Measurements from ENCODE around the gene APEX1. TPM values are rescaled to one million over a fixed set of nuclear protein-coding genes. Genes with fewer than 3 reads are reported as not detected.

APEX1 gene
- total RNA-seq, 4 donors from 2014 or later: 108 to 172 (median 137) TPM

GRCh38 chr14:20428010-20428365 is 27.0 kb upstream of the APEX1 start:
- TF ChIP-seq, protein P1, sequence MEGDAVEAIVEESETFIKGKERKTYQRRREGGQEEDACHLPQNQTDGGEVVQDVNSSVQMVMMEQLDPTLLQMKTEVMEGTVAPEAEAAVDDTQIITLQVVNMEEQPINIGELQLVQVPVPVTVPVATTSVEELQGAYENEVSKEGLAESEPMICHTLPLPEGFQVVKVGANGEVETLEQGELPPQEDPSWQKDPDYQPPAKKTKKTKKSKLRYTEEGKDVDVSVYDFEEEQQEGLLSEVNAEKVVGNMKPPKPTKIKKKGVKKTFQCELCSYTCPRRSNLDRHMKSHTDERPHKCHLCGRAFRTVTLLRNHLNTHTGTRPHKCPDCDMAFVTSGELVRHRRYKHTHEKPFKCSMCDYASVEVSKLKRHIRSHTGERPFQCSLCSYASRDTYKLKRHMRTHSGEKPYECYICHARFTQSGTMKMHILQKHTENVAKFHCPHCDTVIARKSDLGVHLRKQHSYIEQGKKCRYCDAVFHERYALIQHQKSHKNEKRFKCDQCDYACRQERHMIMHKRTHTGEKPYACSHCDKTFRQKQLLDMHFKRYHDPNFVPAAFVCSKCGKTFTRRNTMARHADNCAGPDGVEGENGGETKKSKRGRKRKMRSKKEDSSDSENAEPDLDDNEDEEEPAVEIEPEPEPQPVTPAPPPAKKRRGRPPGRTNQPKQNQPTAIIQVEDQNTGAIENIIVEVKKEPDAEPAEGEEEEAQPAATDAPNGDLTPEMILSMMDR (IDR thresholded peaks at IDR 0.05; ENCODE audit: low read depth): no peak

DNA sequence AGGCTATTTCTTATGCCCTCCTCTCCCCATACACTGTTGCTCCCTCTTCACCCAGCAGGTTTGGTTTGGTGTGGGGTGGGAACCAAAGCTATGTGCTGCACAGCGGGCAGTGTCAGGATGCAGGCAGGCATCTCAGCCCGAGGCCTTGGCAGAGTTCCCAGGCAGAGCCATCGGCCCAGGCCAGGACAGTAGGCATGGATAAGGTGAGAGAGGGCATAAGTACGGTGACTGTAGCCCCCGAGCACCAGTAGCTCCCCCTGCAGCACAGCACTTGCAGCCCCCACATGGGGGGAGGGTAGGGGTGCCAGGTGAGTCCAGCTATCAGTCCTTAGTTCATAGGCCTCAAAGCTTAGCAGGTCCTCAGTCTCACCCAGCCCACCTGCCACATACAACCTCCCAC is 26.2 kb upstream of the APEX1 start:
- TF ChIP-seq, protein P1 (IDR thresholded peaks at IDR 0.05; ENCODE audit: low read depth): no peak

DNA sequence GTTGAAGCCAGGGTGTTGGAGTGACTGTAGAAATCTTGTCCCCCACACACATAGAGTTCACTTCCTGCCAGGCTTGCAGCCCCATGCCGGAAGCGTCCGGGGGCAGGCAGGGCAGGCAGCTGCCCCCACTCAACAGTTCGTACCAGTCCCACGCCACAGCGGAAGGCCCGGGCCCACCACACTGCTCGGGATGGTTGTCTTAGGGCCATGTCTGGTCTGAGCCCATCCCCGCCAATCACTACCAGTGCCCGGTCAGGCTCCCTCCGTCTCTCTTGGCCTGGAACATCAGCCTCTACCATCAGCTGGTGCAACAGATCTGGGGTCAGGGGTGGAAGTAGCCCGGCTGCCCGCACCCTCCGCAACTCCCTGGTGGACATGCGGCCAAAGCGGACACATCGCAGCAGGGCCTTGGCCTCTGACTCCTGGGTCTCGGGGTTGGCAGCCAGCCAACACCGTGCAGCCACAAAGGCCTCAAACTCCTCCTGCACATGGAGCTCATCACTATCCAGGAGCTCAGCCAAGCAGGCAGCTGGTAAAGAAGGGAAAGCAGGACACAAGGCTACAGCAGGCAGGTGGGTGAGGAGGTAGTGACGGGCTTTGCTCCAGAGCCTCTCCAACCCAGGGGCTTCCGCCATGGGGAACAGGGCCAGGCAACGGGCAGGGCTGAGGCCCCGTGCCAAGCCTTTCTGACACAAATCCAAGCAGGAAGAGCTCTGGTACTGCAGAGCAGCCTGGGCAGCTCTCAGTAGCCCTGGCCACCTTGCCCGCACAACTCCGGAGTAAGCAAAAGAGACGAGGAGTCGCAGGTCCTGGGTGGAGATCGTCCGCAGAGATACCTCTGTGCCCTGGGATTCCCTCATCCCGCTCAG is 25.0 kb upstream of the APEX1 start:
- TF ChIP-seq, protein P1 (IDR thresholded peaks at IDR 0.05; ENCODE audit: low read depth): no peak

DNA sequence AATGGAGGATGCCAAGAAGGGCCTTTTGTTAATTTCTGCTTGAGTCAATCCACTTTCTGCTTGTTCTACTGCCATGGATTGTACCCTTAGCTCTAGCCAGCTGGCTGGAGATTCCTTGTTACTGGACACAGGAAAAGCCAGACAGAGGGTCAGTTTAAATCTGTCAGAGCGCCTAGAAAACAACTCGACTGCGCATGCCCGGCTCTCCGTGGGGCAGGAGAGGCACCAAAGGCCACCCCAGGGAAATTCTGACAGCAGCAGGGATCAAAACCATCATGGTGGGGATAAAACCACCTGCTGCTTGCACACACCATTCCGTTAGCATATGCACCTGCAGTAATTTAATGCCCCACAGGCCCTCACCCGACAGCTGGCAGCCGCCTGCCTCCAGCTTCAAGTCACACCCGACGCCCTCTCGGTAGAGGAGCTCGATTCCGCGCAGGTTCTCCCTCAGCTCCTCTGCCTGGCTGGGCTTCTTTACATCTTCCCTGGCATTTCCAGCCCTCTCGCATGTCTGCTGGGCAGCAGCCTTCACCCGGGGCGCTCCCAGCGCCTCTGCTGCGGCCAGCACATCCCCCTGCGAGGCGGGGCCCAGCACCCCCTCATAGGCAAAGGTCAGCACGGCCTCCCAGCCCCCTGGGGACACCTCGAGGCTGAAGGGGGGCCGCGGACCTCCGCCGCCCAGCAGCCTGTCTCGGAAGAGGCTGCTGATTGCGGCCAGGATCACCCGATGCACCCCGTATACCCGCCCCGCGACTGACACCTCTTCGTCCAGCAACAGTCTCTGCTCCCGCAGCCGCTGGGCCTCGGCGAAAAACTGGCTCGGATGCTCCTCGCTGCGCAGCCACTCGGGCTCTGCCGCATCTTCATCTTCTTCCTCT is 20.1 kb upstream of the APEX1 start:
- TF ChIP-seq, protein P1 (IDR thresholded peaks at IDR 0.05; ENCODE audit: low read depth): no peak

- TF ChIP-seq, protein P1 (IDR thresholded peaks at IDR 0.05; ENCODE audit: low read depth): no peak
These were observed 19.3 kb upstream of the APEX1 start, which contains the start of gene KLHL33 for GRCh38 chr14:20435582-20436362. TSS of gene KLHL33 (minus strand) at chr14:20436166. CDS start at chr14:20435811, 355 bp downstream.

- TF ChIP-seq, protein P1 (IDR thresholded peaks at IDR 0.05; ENCODE audit: low read depth): no peak
These were observed 18.7 kb upstream of the APEX1 start for GRCh38 chr14:20436363-20436755.
